Endothelial cell of umbilical vein (primary cell): Measurements from ENCODE around the gene APEX1. TPM values are rescaled to one million over a fixed set of nuclear protein-coding genes. Genes with fewer than 3 reads are reported as not detected.

Source experiments
- BruUV-seq: library from RNA; stranded (reverse); fragments of 400-500 nt; replicated peaks from 2 replicates; lab custom pipeline; 2021; lab: Mats Ljungman, UMichigan
- CTCF ChIA-PET: fragments of 300-600, 350-600 bp; sonication (Branson Sonifier 250); formaldehyde crosslinking; loops from one replicate; lab custom pipeline; 2021; ENCODE audit warnings: antibody characterized with exemption, inconsistent platforms; lab: Charles Lee
- POLR2A ChIA-PET: fragments of 300-600, 350-600 bp; sonication (Branson Sonifier 250); formaldehyde crosslinking; loops from one replicate; lab custom pipeline; 2021; ENCODE audit warnings: antibody characterized with exemption, inconsistent platforms; lab: Charles Lee
- DNase-seq: peaks from one replicate; pipeline ENCODE4 v3.0.0-alpha.2; 2011; ENCODE audit warnings: low read depth, low spot score
- FAIRE-seq: peaks from 2 replicates; lab custom pipeline; 2011; peaks lifted over from hg19 to GRCh38; lab: Jason Lieb, UNC
- H2AFZ ChIP-seq: 2 replicates; pipeline ENCODE4 v1.6.0; 2012; ENCODE audit warnings: low read depth, low read length, control low read depth, inconsistent platforms
- H3K27ac ChIP-seq: 2 replicates; pipeline ENCODE4 v1.5.1; 2011; ENCODE audit warnings: low read depth, mild to moderate bottlenecking, control low read depth, low read length, moderate library complexity; ENCODE audit not compliant: insufficient read depth
- H3K27me3 ChIP-seq, 2 experiments: 2 replicates each; pipeline versions ENCODE4 v1.6.0 to v1.6.1; 2011; ENCODE audit warnings: low read length in 2 of 2, mixed read lengths in 1 of 2; ENCODE audit not compliant: control insufficient read depth in 2 of 2, insufficient read depth in 2 of 2
- H3K36me3 ChIP-seq, 2 experiments: 2 replicates in 1 of 2; 3 replicates in 1 of 2; pipeline ENCODE4 v1.5.1; 2011; ENCODE audit warnings: low read length in 2 of 2, mild to moderate bottlenecking in 1 of 2, moderate library complexity in 1 of 2; ENCODE audit not compliant: control insufficient read depth in 2 of 2, insufficient read depth in 2 of 2; ENCODE audit errors: extremely low read depth in 1 of 2
- H3K4me1 ChIP-seq: 3 replicates; pipeline ENCODE4 v1.5.1; 2011; ENCODE audit warnings: mild to moderate bottlenecking, low read length; ENCODE audit not compliant: control insufficient read depth, insufficient read depth; ENCODE audit errors: extremely low read depth
- H3K4me2 ChIP-seq: 2 replicates; pipeline ENCODE4 v1.6.1; 2011; ENCODE audit warnings: low read length, control low read depth, mixed read lengths; ENCODE audit not compliant: insufficient read depth
- H3K4me3 ChIP-seq, 3 experiments: fragments of 200-600 bp in 1 of 3; sonication (generic), shearing (Covaris generic) in 1 of 3; replicated peaks in 1 of 3; 2 replicates each; pipeline ENCODE4 v1.5.1; 2011 to 2016; ENCODE audit warnings: control low read depth in 3 of 3, low read length in 3 of 3, mild to moderate bottlenecking in 2 of 3, inconsistent platforms in 1 of 3, low read depth in 1 of 3, moderate library complexity in 1 of 3; ENCODE audit not compliant: insufficient read depth in 1 of 3
- H3K79me2 ChIP-seq: 2 replicates; pipeline ENCODE4 v1.6.0; 2012; ENCODE audit warnings: low read length, inconsistent platforms; ENCODE audit not compliant: control insufficient read depth, insufficient read depth
- H3K9ac ChIP-seq: replicated peaks from 2 replicates; pipeline ENCODE3; 2011; ENCODE audit warnings: low read length, control low read depth; ENCODE audit not compliant: insufficient read depth; ENCODE audit errors: extremely low read depth
- H3K9me1 ChIP-seq: replicated peaks from 3 replicates; pipeline ENCODE4 v1.6.0; 2011; ENCODE audit warnings: mild to moderate bottlenecking, low read length; ENCODE audit not compliant: control insufficient read depth, insufficient read depth; ENCODE audit errors: extremely low read depth
- H3K9me3 ChIP-seq: replicated peaks from 2 replicates; pipeline ENCODE4 v1.5.1; 2012; ENCODE audit warnings: low read length, inconsistent platforms; ENCODE audit not compliant: control insufficient read depth, insufficient read depth
- H4K20me1 ChIP-seq: replicated peaks from 2 replicates; pipeline ENCODE3; 2011; ENCODE audit warnings: mild to moderate bottlenecking, low read length; ENCODE audit not compliant: control insufficient read depth, insufficient read depth; ENCODE audit errors: extremely low read depth
- EZH2 ChIP-seq: IDR thresholded peaks from 2 replicates; pipeline ENCODE4 v1.6.1; 2012; ENCODE audit warnings: borderline replicate concordance, low read depth, mild to moderate bottlenecking, moderate library complexity, low read length, inconsistent platforms; ENCODE audit not compliant: severe bottlenecking
- FOS ChIP-seq: IDR thresholded peaks from 2 replicates; pipeline ENCODE4 v1.6.1; 2011; ENCODE audit warnings: mild to moderate bottlenecking, low read length, moderate library complexity, borderline replicate concordance; ENCODE audit not compliant: insufficient read depth
- GATA2 ChIP-seq: IDR thresholded peaks from 2 replicates; pipeline ENCODE4 v1.7.0; 2011; ENCODE audit warnings: low read depth, mild to moderate bottlenecking, moderate library complexity, mixed read lengths, low read length; ENCODE audit not compliant: insufficient read length, insufficient read depth
- JUN ChIP-seq: IDR thresholded peaks from 2 replicates; pipeline ENCODE4 v1.6.1; 2011; ENCODE audit warnings: borderline replicate concordance, low read depth; ENCODE audit not compliant: insufficient read length, insufficient read depth
- MYC ChIP-seq: IDR thresholded peaks from one replicate; pipeline ENCODE4 v1.6.1; 2011; ENCODE audit warnings: mild to moderate bottlenecking, low read depth, low read length
- POLR2A ChIP-seq: IDR thresholded peaks from 2 replicates; pipeline ENCODE4 v1.6.1; 2012; ENCODE audit warnings: low read depth, mild to moderate bottlenecking, control low read depth, low read length
- POLR2AphosphoS5 ChIP-seq: IDR thresholded peaks from 2 replicates; pipeline ENCODE4 v1.6.1; 2012; ENCODE audit warnings: low read depth, mild to moderate bottlenecking, control low read depth, low read length, moderate library complexity; ENCODE audit not compliant: insufficient read depth
- dilution Hi-C: fragments of 300-500 bp; cut with MboI; formaldehyde crosslinking; loops from one replicate; pipeline ENCODE4 v1.15.0; 2019; ENCODE audit warnings: low sequenced_read_pairs; ENCODE audit not compliant: extremely low pct_ligation_motif_present
- intact Hi-C: fragments of 100-400 bp; cut with micrococcal nuclease; formaldehyde crosslinking; loops from one replicate; pipeline ENCODE4 v1.10.0; 2022
- polyA plus RNA-seq, 4 experiments: library from polyadenylated mRNA; depleted of rRNA in 3 of 4; stranded (reverse) in 3 of 4; unstranded in 1 of 4; fragments of >200 nt; gene quantifications; 2 replicates each; pipeline versions ENCODE4 v1.2.1 to v1.2.3, GENCODE V29; 2011 to 2012; ENCODE audit warnings: missing spikeins in 1 of 4
- total RNA-seq: library from RNA; stranded (reverse); gene quantifications from 2 replicates; pipeline ENCODE4 v1.2.3, GENCODE V29; 2021
- TF ChIP-seq, protein P1 (sequence below), 2 donors: IDR thresholded peaks; 1 replicate in 1 of 2; 2 replicates in 1 of 2; pipeline ENCODE4 v1.5.1; 2011; ENCODE audit warnings: low read length in 2 of 2, mild to moderate bottlenecking in 2 of 2, moderate library complexity in 2 of 2, control low read depth in 1 of 2, inconsistent platforms in 1 of 2, low read depth in 1 of 2; ENCODE audit not compliant: insufficient read depth in 1 of 2; ENCODE audit errors: extremely low read depth in 1 of 2
- TF ChIP-seq, protein P2 (sequence below): IDR thresholded peaks from 2 replicates; pipeline ENCODE4 v1.6.1; 2011; ENCODE audit not compliant: insufficient read depth, insufficient read length

The APEX1 gene
- total and polyA plus RNA-seq, 2 donors (not counting 3 experiments of a cell fraction or from before 2014, with no cell fraction given): 231 to 304 TPM

DNA sequence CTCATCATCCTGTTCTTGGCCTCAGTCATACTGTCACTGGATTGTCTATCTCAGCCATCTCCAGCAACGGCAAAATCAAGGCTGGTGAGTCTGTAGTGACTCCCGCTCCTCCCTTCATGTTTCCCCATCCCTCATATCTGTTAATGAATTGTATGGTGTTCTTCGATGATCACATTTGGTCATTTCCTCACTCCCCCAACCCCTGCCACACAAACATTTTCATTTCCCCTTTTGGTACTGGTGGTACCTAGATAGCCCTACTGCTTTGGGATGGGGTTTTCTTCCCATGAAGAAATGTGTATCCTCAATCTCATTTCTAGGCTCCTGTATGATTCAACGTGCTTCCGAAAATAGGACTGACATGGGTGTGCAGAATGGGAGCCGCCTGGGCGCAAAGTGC lies 16.4 kb upstream of the APEX1 start:
- Histone ChIP-seq H4K20me1 (no peaks in the 10 kb centered on the region), H3K4me3 (no peak overlapping the region), H3K9ac (no peak overlapping the region), H3K27me3 (peaks cover 6 to 16% of the 10 kb centered on the region in 2 experiments), H3K9me1 (no peaks in the 10 kb centered on the region), H3K79me2 (no peaks in the 10 kb centered on the region), H3K27ac (no peak overlapping the region), H3K9me3 (no peaks in the 10 kb centered on the region), H2AFZ (no peak overlapping the region), H3K36me3 (no peaks in the 10 kb centered on the region), H3K4me2 (no peak overlapping the region), H3K4me1 (peaks cover 8% of the 10 kb centered on the region)
- FAIRE-seq (no peak), DNase-seq (no peak)
- TF ChIP-seq POLR2A: no peak
- BruUV-seq: no TSS peak
- intact Hi-C loops (no loop called here), dilution Hi-C loops (no loop called here)
- ChIA-PET CTCF (no interaction called here), POLR2A (interaction anchor here (0.6 kb wide), 1 partner anchor 8 kb away, joined by 5 read pairs; no protein-coding TSS in a partner anchor)

DNA sequence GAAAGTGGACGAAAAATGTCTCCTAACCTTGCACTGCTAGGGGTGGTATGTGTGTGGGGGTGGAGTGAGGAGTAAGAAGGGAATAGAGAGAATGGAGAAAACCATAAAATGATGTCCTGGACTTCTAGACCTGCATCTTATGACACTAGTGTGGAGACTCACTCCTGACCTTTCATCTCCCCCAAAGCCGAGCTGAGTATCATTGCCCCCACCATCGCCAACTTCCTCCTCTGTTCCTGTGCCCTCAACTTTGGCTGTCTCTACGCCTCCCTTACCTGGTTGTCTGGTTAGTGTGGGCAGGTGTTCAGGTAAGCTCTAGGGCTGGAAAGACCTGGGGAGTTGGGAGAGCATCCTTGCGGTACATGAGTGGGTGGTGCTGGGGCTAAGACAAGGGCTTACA lies 14.6 kb upstream of the APEX1 start:
- Histone ChIP-seq H3K9ac (no peak overlapping the region), H3K4me3 (no peak overlapping the region), H3K4me1 (peaks cover 8% of the 10 kb centered on the region), H3K79me2 (no peaks in the 10 kb centered on the region), H3K36me3 (no peaks in the 10 kb centered on the region), H3K27me3 (peaks cover 4 to 7% of the 10 kb centered on the region in 2 experiments), H2AFZ (no peak overlapping the region), H3K9me3 (no peaks in the 10 kb centered on the region), H3K9me1 (no peaks in the 10 kb centered on the region), H3K27ac (no peak overlapping the region), H4K20me1 (no peaks in the 10 kb centered on the region), H3K4me2 (no peak overlapping the region)
- intact Hi-C loops (no loop called here), dilution Hi-C loops (no loop called here)
- DNase-seq: no peak
- CTCF ChIA-PET: no interaction called here
- TF ChIP-seq JUN: no peak
- TF ChIP-seq EZH2: no peak
- TF ChIP-seq, protein P1, sequence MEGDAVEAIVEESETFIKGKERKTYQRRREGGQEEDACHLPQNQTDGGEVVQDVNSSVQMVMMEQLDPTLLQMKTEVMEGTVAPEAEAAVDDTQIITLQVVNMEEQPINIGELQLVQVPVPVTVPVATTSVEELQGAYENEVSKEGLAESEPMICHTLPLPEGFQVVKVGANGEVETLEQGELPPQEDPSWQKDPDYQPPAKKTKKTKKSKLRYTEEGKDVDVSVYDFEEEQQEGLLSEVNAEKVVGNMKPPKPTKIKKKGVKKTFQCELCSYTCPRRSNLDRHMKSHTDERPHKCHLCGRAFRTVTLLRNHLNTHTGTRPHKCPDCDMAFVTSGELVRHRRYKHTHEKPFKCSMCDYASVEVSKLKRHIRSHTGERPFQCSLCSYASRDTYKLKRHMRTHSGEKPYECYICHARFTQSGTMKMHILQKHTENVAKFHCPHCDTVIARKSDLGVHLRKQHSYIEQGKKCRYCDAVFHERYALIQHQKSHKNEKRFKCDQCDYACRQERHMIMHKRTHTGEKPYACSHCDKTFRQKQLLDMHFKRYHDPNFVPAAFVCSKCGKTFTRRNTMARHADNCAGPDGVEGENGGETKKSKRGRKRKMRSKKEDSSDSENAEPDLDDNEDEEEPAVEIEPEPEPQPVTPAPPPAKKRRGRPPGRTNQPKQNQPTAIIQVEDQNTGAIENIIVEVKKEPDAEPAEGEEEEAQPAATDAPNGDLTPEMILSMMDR (IDR thresholded peaks at IDR 0.05; ENCODE audit: extremely low read depth in 1 of 2, insufficient read depth in 1 of 2, low read depth in 1 of 2, low read length in 2 of 2): no peak
- TF ChIP-seq, protein P2, sequence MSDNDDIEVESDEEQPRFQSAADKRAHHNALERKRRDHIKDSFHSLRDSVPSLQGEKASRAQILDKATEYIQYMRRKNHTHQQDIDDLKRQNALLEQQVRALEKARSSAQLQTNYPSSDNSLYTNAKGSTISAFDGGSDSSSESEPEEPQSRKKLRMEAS: no peak
- no peak for TF ChIP-seq POLR2A
- TF ChIP-seq POLR2AphosphoS5: no peak
- TF ChIP-seq GATA2: no peak
- TF ChIP-seq MYC: no peak
- no peak for TF ChIP-seq FOS
- no TSS peak for BruUV-seq
- no peak for FAIRE-seq
- POLR2A ChIA-PET: interaction anchor here (0.6 kb wide), 1 partner anchor 65 kb away, joined by 4 read pairs; no protein-coding TSS in a partner anchor
